Neural cell (in vitro differentiated cells): ENCODE data around the gene CDHR5.

Experiments used
- CTCF ChIP-seq: fragments of 450-650 bp; IDR thresholded peaks from 2 replicates; pipeline ENCODE4 v1.5.1; 2014; ENCODE audit warnings: antibody characterized with exemption, mild to moderate bottlenecking, moderate library complexity; ENCODE audit not compliant: poor library complexity, severe bottlenecking
- EP300 ChIP-seq: fragments of 450-650 bp; conservative IDR thresholded peaks from 2 replicates; pipeline ENCODE4 v1.6.1; 2014; ENCODE audit warnings: antibody characterized with exemption, mild to moderate bottlenecking, moderate library complexity; ENCODE audit not compliant: poor library complexity, severe bottlenecking
- EZH2 ChIP-seq: fragments of 200-600, 300-800 bp; shearing (Covaris generic), sonication (generic); IDR thresholded peaks from 2 replicates; pipeline ENCODE4 v1.6.1; 2014; ENCODE audit warnings: antibody characterized with exemption, low read length, borderline replicate concordance, mild to moderate bottlenecking; ENCODE audit not compliant: insufficient read depth, poor library complexity, severe bottlenecking

GRCh38 chr11:581342-581741 is 43.4 kb downstream of the CDHR5 start:
- TF ChIP-seq EZH2 (no peak), CTCF (no peak), EP300 (no peak)
